OCI-LY7 (cell line): ENCODE data around the gene SWAP70. TPM values are rescaled to one million over a fixed set of nuclear protein-coding genes. Genes with fewer than 3 reads are reported as not detected.

ENCODE experiments used
- BruUV-seq: library from RNA; stranded (reverse); fragments of 400-500 nt; replicated peaks from 2 replicates; lab custom pipeline; 2021; lab: Mats Ljungman, UMichigan
- CTCF ChIA-PET: fragments of 300-600 bp; sonication (Branson Sonifier 250); formaldehyde crosslinking; loops from one replicate; lab custom pipeline; 2022; ENCODE audit warnings: antibody characterized with exemption; ENCODE audit not compliant: unreplicated experiment; lab: Charles Lee
- POLR2A ChIA-PET: fragments of 300-600 bp; sonication (Branson Sonifier 250); formaldehyde crosslinking; loops from one replicate; lab custom pipeline; 2022; ENCODE audit warnings: antibody characterized with exemption; lab: Charles Lee
- DNase-seq: peaks from one replicate; pipeline ENCODE4 v3.0.0-alpha.2; 2015; ENCODE audit warnings: low spot score
- H2AFZ ChIP-seq: fragments of 200-600 bp; sonication (generic), shearing (Covaris generic); 2 replicates; pipeline ENCODE4 v1.6.1; 2014; ENCODE audit warnings: mild to moderate bottlenecking, antibody characterized with exemption, low read length, moderate library complexity
- H3K27ac ChIP-seq: fragments of 200-600 bp; sonication (generic); 2 replicates; pipeline ENCODE4 v1.5.1; 2014; ENCODE audit warnings: mixed run types, low read depth, mild to moderate bottlenecking, moderate library complexity, low read length, inconsistent platforms; ENCODE audit not compliant: poor library complexity, severe bottlenecking
- H3K36me3 ChIP-seq: fragments of 200-600 bp; sonication (generic); 2 replicates; pipeline ENCODE4 v1.6.1; 2014; ENCODE audit warnings: mild to moderate bottlenecking, antibody characterized with exemption, low read length, moderate library complexity, mixed read lengths; ENCODE audit not compliant: insufficient read depth
- H3K4me1 ChIP-seq: fragments of 200-600 bp; sonication (generic); 2 replicates; pipeline ENCODE4 v1.5.1; 2014; ENCODE audit warnings: mild to moderate bottlenecking, low read length; ENCODE audit not compliant: insufficient read depth, poor library complexity, severe bottlenecking
- H3K4me2 ChIP-seq: fragments of 200-600 bp; sonication (generic); 2 replicates; pipeline ENCODE4 v1.6.1; 2014; ENCODE audit warnings: mild to moderate bottlenecking, low read length
- H3K4me3 ChIP-seq: fragments of 200-600 bp; sonication (generic); 2 replicates; pipeline ENCODE4 v1.5.1; 2014; ENCODE audit warnings: mild to moderate bottlenecking, low read depth, low read length; ENCODE audit not compliant: poor library complexity, severe bottlenecking
- H3K79me2 ChIP-seq: fragments of 200-600 bp; sonication (generic); 2 replicates; pipeline ENCODE4 v1.6.1; 2016; ENCODE audit warnings: low read depth, mild to moderate bottlenecking, low read length, moderate library complexity, mixed read lengths; ENCODE audit not compliant: insufficient read depth
- H3K9me2 ChIP-seq: fragments of 200-600 bp; sonication (generic); 2 replicates; pipeline ENCODE4 v1.6.1; 2016; ENCODE audit warnings: mild to moderate bottlenecking, low read length, mixed read lengths; ENCODE audit not compliant: insufficient read depth
- H3K9me3 ChIP-seq: fragments of 200-600 bp; sonication (generic); 2 replicates; pipeline ENCODE4 v1.6.1; 2014; ENCODE audit warnings: mild to moderate bottlenecking, mixed run types, low read length, mixed read lengths
- H4K20me1 ChIP-seq: fragments of 200-600 bp; sonication (generic); 2 replicates; pipeline ENCODE4 v1.6.1; 2014; ENCODE audit warnings: mild to moderate bottlenecking, antibody characterized with exemption, low read length, moderate library complexity, mixed read lengths; ENCODE audit not compliant: insufficient read depth
- CTCF ChIP-seq: fragments of 200-600 bp; sonication (generic); conservative IDR thresholded peaks from 2 replicates; pipeline ENCODE4 v1.5.1; 2014; ENCODE audit warnings: mild to moderate bottlenecking, antibody characterized with exemption, low read length, moderate library complexity, mixed read lengths
- EZH2phosphoT487 ChIP-seq: fragments of 200-600 bp; sonication (generic); IDR thresholded peaks from 2 replicates; pipeline ENCODE4 v1.6.1; 2018; ENCODE audit warnings: low read depth, borderline replicate concordance, mild to moderate bottlenecking, mixed run types, antibody characterized with exemption, low read length, moderate library complexity, mixed read lengths
- intact Hi-C: fragments of 100-400 bp; cut with micrococcal nuclease; formaldehyde crosslinking; loops from one replicate; pipeline ENCODE4 v1.10.0; 2022; ENCODE audit not compliant: unreplicated experiment
- total RNA-seq, 2 experiments: library from RNA; depleted of rRNA in 1 of 2; stranded (reverse); fragments of >200 nt in 1 of 2; shearing (Covaris generic) in 1 of 2; gene quantifications; 2 replicates each; pipeline ENCODE4 v1.2.3, GENCODE V29; 2014 to 2022

SWAP70 gene
- total RNA-seq, 2 experiments from 2014 or later, result 37.5 to 110 TPM

GRCh38 chr11:9777525-9777924, 113.6 kb downstream of the SWAP70 start:
- Histone ChIP-seq H3K4me2 (no peak overlapping the region), H3K79me2 (no peaks in the 10 kb centered on the region; the same call in 1 of the 2 replicates), H3K9me3 (no peaks in the 10 kb centered on the region), H3K4me1 (no peaks in the 10 kb centered on the region), H3K4me3 (no peak overlapping the region), H4K20me1 (no peaks in the 10 kb centered on the region), H3K36me3 (peaks cover 22% of the 10 kb centered on the region), H3K27ac (no peak overlapping the region), H2AFZ (no peak overlapping the region), H3K9me2 (no peaks in the 10 kb centered on the region)
- POLR2A ChIA-PET, result interaction anchor here (0.8 to 1.1 kb wide), 2 partner anchors 11 to 19 kb away, joined by 3 to 4 read pairs; no protein-coding TSS in a partner anchor
- BruUV-seq, result no TSS peak
- no peak for TF ChIP-seq EZH2phosphoT487
- no peak for TF ChIP-seq CTCF
- intact Hi-C loops, result no loop called here
- no peak for DNase-seq
- CTCF ChIA-PET, result no interaction called here

GRCh38 chr11:9780929-9781328, 117.1 kb downstream of the SWAP70 start:
- Histone ChIP-seq H3K36me3 (peaks cover 25% of the 10 kb centered on the region), H3K27ac (no peak overlapping the region), H3K79me2 (no peaks in the 10 kb centered on the region; the same call in 1 of the 2 replicates), H3K9me2 (no peaks in the 10 kb centered on the region), H3K9me3 (no peaks in the 10 kb centered on the region), H3K4me2 (no peak overlapping the region), H4K20me1 (no peaks in the 10 kb centered on the region), H2AFZ (no peak overlapping the region), H3K4me3 (no peak overlapping the region), H3K4me1 (no peaks in the 10 kb centered on the region)
- intact Hi-C loops, result no loop called here
- no peak for DNase-seq
- CTCF ChIA-PET, result interaction anchor here (0.8 kb wide), 1 partner anchor 10 kb away, joined by 3 read pairs; no protein-coding TSS in a partner anchor
- TF ChIP-seq CTCF (no peak), EZH2phosphoT487 (no peak)
- BruUV-seq, result no TSS peak
- POLR2A ChIA-PET, result interaction anchor here (0.6 kb wide), 1 partner anchor 173 kb away, joined by 4 read pairs; no protein-coding TSS in a partner anchor

GRCh38 chr11:9783986-9784385, 120.1 kb downstream of the SWAP70 start:
- CTCF ChIA-PET, result no interaction called here
- no peak overlapping the region for H3K27ac ChIP-seq
- intact Hi-C loops, result no loop called here

More at GRCh38 chr11:9783986-9784385, 120.1 kb downstream of the SWAP70 start:
- H3K4me1 ChIP-seq, result no peaks in the 10 kb centered on the region
- H2AFZ ChIP-seq, result no peak overlapping the region
- no peaks in the 10 kb centered on the region for H4K20me1 ChIP-seq
- no peaks in the 10 kb centered on the region for H3K9me3 ChIP-seq
- peaks cover 26% of the 10 kb centered on the region for H3K36me3 ChIP-seq
- POLR2A ChIA-PET, result no interaction called here
- no peak for DNase-seq
- no peaks in the 10 kb centered on the region for H3K79me2 ChIP-seq
- H3K4me2 ChIP-seq, result no peak overlapping the region
- no peaks in the 10 kb centered on the region for H3K9me2 ChIP-seq
- no peak overlapping the region for H3K4me3 ChIP-seq
- TF ChIP-seq CTCF (no peak), EZH2phosphoT487 (no peak)
- BruUV-seq, result no TSS peak
